ENCODE measurements around the gene YIF1A.

DNA sequence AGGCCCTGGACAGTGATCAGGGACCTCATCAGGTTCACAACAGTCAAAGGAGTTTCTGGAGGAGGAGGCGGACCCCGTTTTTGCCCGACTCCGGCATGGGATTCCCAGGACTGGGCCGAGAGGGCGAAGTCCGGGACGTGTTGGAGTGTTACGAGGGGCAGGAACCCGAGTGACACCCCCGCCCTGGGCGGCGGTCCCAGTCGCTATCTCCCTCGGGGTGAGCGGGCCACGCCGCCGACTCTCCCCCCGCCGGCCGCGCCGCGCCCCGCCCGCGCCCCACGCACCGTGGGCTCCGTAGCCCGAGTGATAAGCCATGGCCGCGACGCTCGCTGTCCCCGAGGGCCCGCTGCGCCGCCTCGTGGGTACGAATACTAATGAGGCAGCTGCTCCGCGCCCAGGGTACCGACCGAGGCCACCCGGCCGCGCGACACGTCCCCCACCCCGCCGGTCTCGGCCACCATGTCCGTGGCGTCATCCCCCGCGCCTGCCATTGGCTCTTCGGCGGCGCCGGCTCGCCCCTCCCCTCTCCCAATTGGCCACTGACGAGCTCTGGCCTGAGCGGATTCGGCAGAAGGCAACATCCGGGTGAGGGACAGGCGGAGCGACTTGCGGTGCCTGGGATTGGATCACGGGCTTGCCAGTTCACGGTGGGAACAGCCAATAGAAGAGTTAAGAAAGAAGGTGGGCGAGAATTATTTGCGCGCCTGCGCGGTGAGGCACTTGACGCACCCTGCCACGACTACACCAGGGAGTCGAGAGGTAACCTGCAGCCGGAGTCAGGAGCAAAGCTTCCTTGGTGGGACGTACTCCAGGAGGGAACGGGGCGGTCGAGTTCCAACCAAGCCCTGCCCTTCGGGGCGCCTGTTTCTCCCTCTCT lies at the start of gene YIF1A:
- TF ChIP-seq, protein P1, sequence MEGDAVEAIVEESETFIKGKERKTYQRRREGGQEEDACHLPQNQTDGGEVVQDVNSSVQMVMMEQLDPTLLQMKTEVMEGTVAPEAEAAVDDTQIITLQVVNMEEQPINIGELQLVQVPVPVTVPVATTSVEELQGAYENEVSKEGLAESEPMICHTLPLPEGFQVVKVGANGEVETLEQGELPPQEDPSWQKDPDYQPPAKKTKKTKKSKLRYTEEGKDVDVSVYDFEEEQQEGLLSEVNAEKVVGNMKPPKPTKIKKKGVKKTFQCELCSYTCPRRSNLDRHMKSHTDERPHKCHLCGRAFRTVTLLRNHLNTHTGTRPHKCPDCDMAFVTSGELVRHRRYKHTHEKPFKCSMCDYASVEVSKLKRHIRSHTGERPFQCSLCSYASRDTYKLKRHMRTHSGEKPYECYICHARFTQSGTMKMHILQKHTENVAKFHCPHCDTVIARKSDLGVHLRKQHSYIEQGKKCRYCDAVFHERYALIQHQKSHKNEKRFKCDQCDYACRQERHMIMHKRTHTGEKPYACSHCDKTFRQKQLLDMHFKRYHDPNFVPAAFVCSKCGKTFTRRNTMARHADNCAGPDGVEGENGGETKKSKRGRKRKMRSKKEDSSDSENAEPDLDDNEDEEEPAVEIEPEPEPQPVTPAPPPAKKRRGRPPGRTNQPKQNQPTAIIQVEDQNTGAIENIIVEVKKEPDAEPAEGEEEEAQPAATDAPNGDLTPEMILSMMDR (IDR thresholded peaks at IDR 0.05; ENCODE audit: poor library complexity), result no peak
- TF ChIP-seq EZH2phosphoT487 (IDR thresholded peaks at IDR 0.05; ENCODE audit: low read depth, severe bottlenecking, unreplicated experiment), result no peak

All from hepatocyte (in vitro differentiated cells).